Ovary (tissue), 3 donors: ENCODE measurements around the gene ITSN1.

Experiments used
- EP300 ChIP-seq: sonication (generic); formaldehyde crosslinking; IDR thresholded peaks from one replicate; pipeline ENCODE4 v1.6.1; 2017; ENCODE audit warnings: antibody characterized with exemption
- POLR2A ChIP-seq: fragments of 450-650 bp; IDR thresholded peaks from one replicate; pipeline ENCODE4 v1.6.1; 2017; ENCODE audit warnings: antibody characterized with exemption, mild to moderate bottlenecking, moderate library complexity
- TF ChIP-seq, protein P1 (sequence below), 3 donors: fragments of 450-650 bp in 2 of 3; fragments of 200-600 bp in 1 of 3; IDR thresholded peaks; one replicate each; pipeline versions ENCODE4 v1.5.1 to v1.8.0; 2016 to 2022; ENCODE audit warnings: antibody characterized with exemption in 3 of 3, mild to moderate bottlenecking in 1 of 3
- donor health status: DM: no; HTN: no; CAD: no.

DNA sequence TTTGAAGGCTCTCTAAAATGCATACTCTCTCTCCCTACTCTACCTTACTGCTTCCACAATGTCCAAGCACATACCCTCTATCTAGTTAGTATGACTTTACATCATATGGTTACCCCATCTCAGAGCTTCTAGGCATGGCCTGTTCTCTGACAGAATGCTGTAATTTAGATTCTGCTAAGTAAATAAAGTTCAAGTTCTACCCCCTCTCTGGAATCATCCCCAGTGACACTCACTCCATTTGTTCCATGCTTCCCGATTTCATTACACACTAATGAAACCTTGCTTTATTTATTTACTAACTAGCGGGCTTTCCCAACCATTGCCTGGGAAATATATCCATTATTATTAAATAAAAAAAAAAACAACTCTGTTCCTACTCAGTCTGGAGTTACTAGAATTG is 8.0 kb upstream of the ITSN1 start:
- TF ChIP-seq, protein P1, sequence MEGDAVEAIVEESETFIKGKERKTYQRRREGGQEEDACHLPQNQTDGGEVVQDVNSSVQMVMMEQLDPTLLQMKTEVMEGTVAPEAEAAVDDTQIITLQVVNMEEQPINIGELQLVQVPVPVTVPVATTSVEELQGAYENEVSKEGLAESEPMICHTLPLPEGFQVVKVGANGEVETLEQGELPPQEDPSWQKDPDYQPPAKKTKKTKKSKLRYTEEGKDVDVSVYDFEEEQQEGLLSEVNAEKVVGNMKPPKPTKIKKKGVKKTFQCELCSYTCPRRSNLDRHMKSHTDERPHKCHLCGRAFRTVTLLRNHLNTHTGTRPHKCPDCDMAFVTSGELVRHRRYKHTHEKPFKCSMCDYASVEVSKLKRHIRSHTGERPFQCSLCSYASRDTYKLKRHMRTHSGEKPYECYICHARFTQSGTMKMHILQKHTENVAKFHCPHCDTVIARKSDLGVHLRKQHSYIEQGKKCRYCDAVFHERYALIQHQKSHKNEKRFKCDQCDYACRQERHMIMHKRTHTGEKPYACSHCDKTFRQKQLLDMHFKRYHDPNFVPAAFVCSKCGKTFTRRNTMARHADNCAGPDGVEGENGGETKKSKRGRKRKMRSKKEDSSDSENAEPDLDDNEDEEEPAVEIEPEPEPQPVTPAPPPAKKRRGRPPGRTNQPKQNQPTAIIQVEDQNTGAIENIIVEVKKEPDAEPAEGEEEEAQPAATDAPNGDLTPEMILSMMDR (IDR thresholded peaks at IDR 0.05) = no peak
- no peak for TF ChIP-seq EP300
- TF ChIP-seq POLR2A = no peak
